ENCODE measurements around the gene SVIL.

The SVIL gene

GRCh38 chr10:29415876-29416275 is 218.9 kb downstream of the SVIL start:
- no peak for DNase-seq (ENCODE audit: low read depth)

- no peak for DNase-seq (ENCODE audit: low read depth)
Observed at GRCh38 chr10:29414501-29414900, 220.3 kb downstream of the SVIL start.

- no peak for DNase-seq (ENCODE audit: low read depth)
Observed at GRCh38 chr10:29412485-29412884, 222.3 kb downstream of the SVIL start.

GRCh38 chr10:29411666-29412315 is 223.0 kb downstream of the SVIL start:
- DNase-seq (ENCODE audit: low read depth): no peak

GRCh38 chr10:29409241-29410054 is 225.3 kb downstream of the SVIL start:
- peak; percentile 17 for DNase-seq (ENCODE audit: low read depth)

GRCh38 chr10:29408847-29409240 is 225.9 kb downstream of the SVIL start:
- DNase-seq (ENCODE audit: low read depth): no peak
